Liver (tissue), 3 donors: ENCODE data around the gene HJURP.

Experiments
- HNF4A ChIP-seq, 2 donors: conservative IDR thresholded peaks; 2 replicates each; pipeline ENCODE4 v1.6.1; 2016; ENCODE audit warnings: antibody characterized with exemption in 2 of 2, mild to moderate bottlenecking in 2 of 2
- SP1 ChIP-seq: IDR thresholded peaks from 2 replicates; pipeline ENCODE4 v1.6.1; 2018; ENCODE audit warnings: antibody characterized with exemption, mild to moderate bottlenecking
- TF ChIP-seq, protein P1 (sequence below): fragments of 150-350 bp; IDR thresholded peaks from 2 replicates; pipeline ENCODE4 v1.5.1; 2017; ENCODE audit warnings: improper control_type of control experiment, low read depth, low read length; ENCODE audit not compliant: missing input control
- donor health status: healthy.
- donor health status: healthy.

DNA sequence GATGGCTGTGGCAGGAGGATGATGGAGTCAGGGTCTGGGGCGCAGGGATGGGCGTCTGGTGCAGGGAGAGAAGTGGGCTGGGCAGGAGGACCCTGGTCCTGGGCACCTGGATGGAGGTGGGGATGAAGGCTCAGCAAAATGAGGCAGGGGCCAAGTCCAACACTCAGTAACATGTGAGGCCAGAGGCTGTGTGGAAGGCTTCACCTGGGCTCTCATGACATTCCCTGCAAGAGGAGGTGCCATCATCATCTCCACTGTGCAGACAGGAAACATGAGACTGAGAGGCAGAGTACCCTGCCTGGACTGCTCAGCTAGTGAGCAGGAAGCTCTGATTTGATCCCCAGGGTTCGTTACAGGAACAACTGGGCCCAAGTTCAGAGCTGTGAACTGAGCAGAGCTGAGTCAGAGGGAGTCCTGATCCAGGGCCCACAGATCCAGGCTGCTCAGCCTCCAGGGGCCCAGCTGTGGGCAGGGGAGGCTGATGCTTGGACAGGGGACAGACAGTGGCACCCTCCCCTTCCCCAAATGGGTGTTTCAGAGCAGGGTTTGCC is 36.9 kb downstream of the HJURP start:
- TF ChIP-seq, protein P1, sequence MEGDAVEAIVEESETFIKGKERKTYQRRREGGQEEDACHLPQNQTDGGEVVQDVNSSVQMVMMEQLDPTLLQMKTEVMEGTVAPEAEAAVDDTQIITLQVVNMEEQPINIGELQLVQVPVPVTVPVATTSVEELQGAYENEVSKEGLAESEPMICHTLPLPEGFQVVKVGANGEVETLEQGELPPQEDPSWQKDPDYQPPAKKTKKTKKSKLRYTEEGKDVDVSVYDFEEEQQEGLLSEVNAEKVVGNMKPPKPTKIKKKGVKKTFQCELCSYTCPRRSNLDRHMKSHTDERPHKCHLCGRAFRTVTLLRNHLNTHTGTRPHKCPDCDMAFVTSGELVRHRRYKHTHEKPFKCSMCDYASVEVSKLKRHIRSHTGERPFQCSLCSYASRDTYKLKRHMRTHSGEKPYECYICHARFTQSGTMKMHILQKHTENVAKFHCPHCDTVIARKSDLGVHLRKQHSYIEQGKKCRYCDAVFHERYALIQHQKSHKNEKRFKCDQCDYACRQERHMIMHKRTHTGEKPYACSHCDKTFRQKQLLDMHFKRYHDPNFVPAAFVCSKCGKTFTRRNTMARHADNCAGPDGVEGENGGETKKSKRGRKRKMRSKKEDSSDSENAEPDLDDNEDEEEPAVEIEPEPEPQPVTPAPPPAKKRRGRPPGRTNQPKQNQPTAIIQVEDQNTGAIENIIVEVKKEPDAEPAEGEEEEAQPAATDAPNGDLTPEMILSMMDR: no peak
- TF ChIP-seq HNF4A (conservative IDR thresholded peaks at IDR 0.05): no peak
- no peak for TF ChIP-seq SP1
